GM06990 (cell line): ENCODE data around the gene ARHGAP21.
"Not testable (repeated sequence)": the region's sequence is repeated elsewhere in the genome, so short reads cannot be mapped to it uniquely, and the experiment has no call there.

ENCODE experiments used
- DNase-seq: peaks from one replicate; pipeline ENCODE4 v3.0.0-alpha.2; 2011; ENCODE audit not compliant: insufficient read length; ENCODE audit errors: extremely low read depth
- H3K27me3 ChIP-seq: replicated peaks from 2 replicates; pipeline ENCODE4 v1.6.0; 2011; ENCODE audit warnings: low read length; ENCODE audit not compliant: control insufficient read depth, insufficient read depth
- H3K36me3 ChIP-seq: 2 replicates; pipeline ENCODE4 v1.5.1; 2011; ENCODE audit warnings: low read length; ENCODE audit not compliant: control insufficient read depth, insufficient read depth
- H3K4me3 ChIP-seq: replicated peaks from 2 replicates; pipeline ENCODE4 v1.5.1; 2011; ENCODE audit warnings: low read depth, mild to moderate bottlenecking, control low read depth, low read length
- CTCF ChIP-seq: IDR thresholded peaks from 2 replicates; pipeline ENCODE4 v1.5.1; 2011; ENCODE audit warnings: low read length, control low read depth, mild to moderate bottlenecking, inconsistent platforms; ENCODE audit not compliant: insufficient read depth, poor library complexity, severe bottlenecking

The ARHGAP21 gene

DNA sequence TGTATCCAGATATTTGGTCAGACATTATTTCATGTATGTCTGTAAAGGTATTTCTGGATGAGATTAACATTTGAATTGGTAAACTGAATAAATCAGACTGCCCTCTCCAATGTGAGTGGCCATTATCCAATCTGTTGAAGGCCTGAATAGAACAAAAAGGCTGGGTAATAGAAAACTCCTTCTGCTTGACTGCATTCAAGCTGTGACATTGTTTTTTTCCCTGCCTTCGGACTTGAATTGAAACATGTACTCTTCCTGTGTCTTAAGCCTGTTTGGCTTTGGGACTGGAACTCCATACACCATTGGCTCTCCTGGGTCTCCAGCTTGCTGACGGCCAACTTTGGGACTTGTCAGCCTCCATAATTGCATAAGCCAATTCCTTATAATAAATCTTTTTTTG, 36.0 kb upstream of the ARHGAP21 start:
- H3K36me3 ChIP-seq = no peaks in the 10 kb centered on the region
- TF ChIP-seq CTCF = no peak
- no peaks in the 10 kb centered on the region for H3K27me3 ChIP-seq
- DNase-seq = no peak
- H3K4me3 ChIP-seq = no peak overlapping the region

DNA sequence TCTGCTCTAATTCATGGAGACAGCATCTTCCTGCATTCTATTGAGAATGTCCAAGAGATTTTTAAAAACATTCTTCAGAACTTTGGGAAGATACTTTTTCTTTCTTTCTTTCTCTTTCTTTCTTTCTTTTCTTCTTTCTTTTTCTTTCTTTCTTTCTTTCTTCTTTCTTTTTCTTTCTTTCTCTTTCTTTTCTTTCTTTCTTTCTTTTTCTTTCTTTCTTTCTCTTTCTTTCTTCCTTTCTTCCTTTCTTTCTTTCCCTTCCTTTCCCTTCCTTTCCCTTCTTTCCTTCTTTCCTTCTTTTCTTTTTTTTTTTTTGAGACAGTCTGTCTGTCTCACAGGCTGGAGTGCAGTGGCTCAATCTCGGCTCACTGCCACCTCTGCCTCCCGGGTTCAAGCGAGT, 34.6 kb upstream of the ARHGAP21 start:
- not testable (repeated sequence) for H3K36me3 ChIP-seq, DNase-seq, H3K27me3 ChIP-seq, H3K4me3 ChIP-seq

- Histone ChIP-seq H3K4me3 (no peak overlapping the region), H3K27me3 (no peaks in the 10 kb centered on the region), H3K36me3 (no peaks in the 10 kb centered on the region)
- DNase-seq = no peak
- no peak for TF ChIP-seq CTCF
Measured at GRCh38 chr10:24756283-24756682, 32.6 kb upstream of the ARHGAP21 start.

DNA sequence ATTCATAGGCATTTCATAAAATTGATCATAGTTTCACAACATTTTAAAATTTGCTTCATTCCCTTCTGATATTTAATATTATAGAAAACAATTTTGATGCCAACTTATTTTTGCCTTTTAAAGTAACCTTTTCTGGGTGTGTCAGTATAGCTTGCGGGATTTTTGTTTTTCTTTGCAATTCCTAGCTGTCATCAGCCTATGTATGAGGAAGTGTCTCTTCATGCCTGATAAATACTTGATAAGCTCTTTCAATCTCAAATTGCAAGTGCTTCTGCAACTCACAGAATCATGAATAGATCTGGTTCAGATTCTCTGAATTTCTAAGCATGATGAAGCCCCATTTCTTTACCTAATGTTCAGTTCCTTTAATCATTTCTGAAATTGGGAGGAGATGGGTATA, 28.0 kb upstream of the ARHGAP21 start:
- DNase-seq = no peak
- Histone ChIP-seq H3K27me3 (no peaks in the 10 kb centered on the region), H3K36me3 (no peaks in the 10 kb centered on the region), H3K4me3 (no peak overlapping the region)
- TF ChIP-seq CTCF = no peak

- TF ChIP-seq CTCF = no peak
- no peaks in the 10 kb centered on the region for H3K27me3 ChIP-seq
- H3K36me3 ChIP-seq = no peaks in the 10 kb centered on the region
- no peak overlapping the region for H3K4me3 ChIP-seq
- DNase-seq = no peak
Measured at GRCh38 chr10:24750695-24751094, 27.0 kb upstream of the ARHGAP21 start.

DNA sequence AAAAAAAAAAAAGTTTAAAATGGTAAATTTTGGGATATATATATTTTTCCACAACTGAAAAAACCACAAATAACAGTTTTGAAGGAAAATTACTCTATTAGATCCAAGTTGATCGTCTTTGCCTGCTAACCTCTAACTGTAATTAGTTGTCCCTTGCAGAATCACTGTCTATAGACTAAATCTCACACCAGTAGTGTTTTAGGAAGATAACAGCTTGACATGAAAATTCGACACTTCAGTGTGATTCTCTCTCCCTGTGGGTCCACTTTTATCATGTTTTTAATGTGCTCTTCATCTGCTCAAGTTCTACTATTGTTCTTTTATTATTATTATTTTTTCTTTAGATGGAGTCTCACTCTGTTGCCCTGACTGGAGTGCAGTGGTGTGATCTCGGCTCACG, 24.5 kb upstream of the ARHGAP21 start:
- Histone ChIP-seq H3K36me3 (no peaks in the 10 kb centered on the region), H3K27me3 (no peaks in the 10 kb centered on the region), H3K4me3 (no peak overlapping the region)
- no peak for TF ChIP-seq CTCF
- no peak for DNase-seq
